HS-27A (cell line): Measurements from ENCODE around the gene AGTPBP1.
"Not testable (repeated sequence)": the region's sequence is repeated elsewhere in the genome, so short reads cannot be mapped to it uniquely, and the experiment has no call there.

Experiments
- DNase-seq: peaks from one replicate; pipeline ENCODE4 v3.0.0-alpha.2; 2012; ENCODE audit warnings: low read depth, missing footprints

AGTPBP1 gene

GRCh38 chr9:85741875-85742596 lies at the start of gene AGTPBP1:
TSS of gene AGTPBP1 (minus strand) at chr9:85741954. CDS start at chr9:85712533, 29,421 bp downstream.
- DNase-seq = peak; percentile 48

GRCh38 chr9:85786116-85786515 lies 44.4 kb upstream of the AGTPBP1 start:
- not testable (repeated sequence) for DNase-seq

- DNase-seq = not testable (repeated sequence)
Measured at GRCh38 chr9:85773844-85774243, 32.1 kb upstream of the AGTPBP1 start.

GRCh38 chr9:85761802-85762201 lies 20.0 kb upstream of the AGTPBP1 start:
- DNase-seq = not testable (repeated sequence)

GRCh38 chr9:85757716-85758115 lies 16.0 kb upstream of the AGTPBP1 start:
- DNase-seq = not testable (repeated sequence)

GRCh38 chr9:85756216-85756615 lies 14.5 kb upstream of the AGTPBP1 start:
- DNase-seq = not testable (repeated sequence)

- no peak for DNase-seq
Measured at GRCh38 chr9:85746309-85746708, 4.6 kb upstream of the AGTPBP1 start.

- no peak for DNase-seq
Measured at GRCh38 chr9:85745203-85745602, 3.4 kb upstream of the AGTPBP1 start.

- no peak for DNase-seq
Measured at GRCh38 chr9:85744480-85744879, 2.7 kb upstream of the AGTPBP1 start.

- peak; percentile 88 for DNase-seq
Measured at GRCh38 chr9:85743275-85744128, 1.7 kb upstream of the AGTPBP1 start.

GRCh38 chr9:85742597-85742936 lies 813 bp upstream of the AGTPBP1 start:
- no peak for DNase-seq

- DNase-seq = peak; percentile 11
Measured at GRCh38 chr9:85741095-85741874, 469 bp downstream of the AGTPBP1 start.

- no peak for DNase-seq
Measured at GRCh38 chr9:85740787-85741094, 1.0 kb downstream of the AGTPBP1 start.

GRCh38 chr9:85738509-85738908 lies 3.2 kb downstream of the AGTPBP1 start:
- DNase-seq = no peak

- no peak for DNase-seq
Measured at GRCh38 chr9:85737671-85738070, 4.1 kb downstream of the AGTPBP1 start.

GRCh38 chr9:85730916-85731630 lies 10.7 kb downstream of the AGTPBP1 start:
- no peak for DNase-seq

GRCh38 chr9:85729882-85730281 lies 11.9 kb downstream of the AGTPBP1 start:
- DNase-seq = no peak

GRCh38 chr9:85727500-85727899 lies 14.3 kb downstream of the AGTPBP1 start:
- DNase-seq = no peak

- DNase-seq = no peak
Measured at GRCh38 chr9:85726737-85727136, 15.0 kb downstream of the AGTPBP1 start.

GRCh38 chr9:85723215-85723614 lies 18.5 kb downstream of the AGTPBP1 start:
- no peak for DNase-seq

GRCh38 chr9:85719411-85719810 lies 22.3 kb downstream of the AGTPBP1 start:
- not testable (repeated sequence) for DNase-seq

GRCh38 chr9:85717818-85718217 lies 23.9 kb downstream of the AGTPBP1 start:
- not testable (repeated sequence) for DNase-seq
